ENCODE data around the gene C6orf52. TPM values are rescaled to one million over a fixed set of nuclear protein-coding genes. Genes with fewer than 3 reads are reported as not detected.

C6orf52 gene
- polyA plus RNA-seq, 1 donor from 2014 or later: 9.4 TPM

GRCh38 chr6:10684618-10685017, 9.8 kb downstream of the C6orf52 start:
- no peaks in the 10 kb centered on the region for H3K79me2 ChIP-seq (replicated peaks; ENCODE audit: insufficient read depth, low read length)
- H3K9ac ChIP-seq (ENCODE audit: low read length): no peak overlapping the region
- H4K20me1 ChIP-seq (ENCODE audit: insufficient read depth): no peaks in the 10 kb centered on the region
- no peak overlapping the region for H3K4me3 ChIP-seq (ENCODE audit: low read length)
- H3K4me2 ChIP-seq (ENCODE audit: low read length): no peak overlapping the region
- no peaks in the 10 kb centered on the region for H3K36me3 ChIP-seq (ENCODE audit: insufficient read depth, low read length)
- H2AFZ ChIP-seq (ENCODE audit: low read depth, low read length): no peak overlapping the region
- H3K27ac ChIP-seq (ENCODE audit: low read length): no peak overlapping the region
- H3K9me2 ChIP-seq (ENCODE audit: insufficient read depth, low read length): no peaks in the 10 kb centered on the region
- H3K9me3 ChIP-seq (ENCODE audit: low read length): no peaks in the 10 kb centered on the region
- no peaks in the 10 kb centered on the region for H3K27me3 ChIP-seq (ENCODE audit: insufficient read depth, low read depth, low read length)
- no peaks in the 10 kb centered on the region for H3F3A ChIP-seq (ENCODE audit: insufficient read depth, low read length, poor library complexity, severe bottlenecking)
- TF ChIP-seq REST (IDR thresholded peaks at IDR 0.05; ENCODE audit: borderline replicate concordance) (no peak), TAF1 (IDR thresholded peaks at IDR 0.05; ENCODE audit: low read depth) (no peak), SMC3 (conservative IDR thresholded peaks at IDR 0.05; ENCODE audit: poor library complexity) (no peak), MXI1 (conservative IDR thresholded peaks at IDR 0.05; ENCODE audit: poor library complexity, severe bottlenecking) (no peak), EZH2 (IDR thresholded peaks at IDR 0.05; ENCODE audit: borderline replicate concordance, insufficient read depth, low read length, poor library complexity, severe bottlenecking) (no peak), RAD21 (conservative IDR thresholded peaks at IDR 0.05) (no peak), EP300 (conservative IDR thresholded peaks at IDR 0.05; ENCODE audit: poor library complexity, severe bottlenecking) (no peak), CTCF (IDR thresholded peaks at IDR 0.05; ENCODE audit: poor library complexity, severe bottlenecking) (no peak), POLR2AphosphoS5 (IDR thresholded peaks at IDR 0.05) (no peak)

GRCh38 chr6:10682355-10682988, 11.9 kb downstream of the C6orf52 start:
- H4K20me1 ChIP-seq (ENCODE audit: insufficient read depth): no peaks in the 10 kb centered on the region
- H3K27ac ChIP-seq (ENCODE audit: low read length): no peak overlapping the region
- no peak overlapping the region for H3K9ac ChIP-seq (ENCODE audit: low read length)
- H3K9me2 ChIP-seq (ENCODE audit: insufficient read depth, low read length): no peaks in the 10 kb centered on the region
- H3F3A ChIP-seq (ENCODE audit: insufficient read depth, low read length, poor library complexity, severe bottlenecking): no peaks in the 10 kb centered on the region
- H3K79me2 ChIP-seq (replicated peaks; ENCODE audit: insufficient read depth, low read length): no peaks in the 10 kb centered on the region
- H3K4me3 ChIP-seq (ENCODE audit: low read length): no peak overlapping the region
- no peak overlapping the region for H3K4me2 ChIP-seq (ENCODE audit: low read length)
- no peaks in the 10 kb centered on the region for H3K27me3 ChIP-seq (ENCODE audit: insufficient read depth, low read depth, low read length)
- H3K9me3 ChIP-seq (ENCODE audit: low read length): no peaks in the 10 kb centered on the region
- H2AFZ ChIP-seq (ENCODE audit: low read depth, low read length): no peak overlapping the region
- H3K36me3 ChIP-seq (ENCODE audit: insufficient read depth, low read length): no peaks in the 10 kb centered on the region
- TF ChIP-seq CTCF (IDR thresholded peaks at IDR 0.05; ENCODE audit: poor library complexity, severe bottlenecking) (no peak), TAF1 (IDR thresholded peaks at IDR 0.05; ENCODE audit: low read depth) (no peak), POLR2AphosphoS5 (IDR thresholded peaks at IDR 0.05) (no peak), SMC3 (conservative IDR thresholded peaks at IDR 0.05; ENCODE audit: poor library complexity) (no peak), EP300 (conservative IDR thresholded peaks at IDR 0.05; ENCODE audit: poor library complexity, severe bottlenecking) (no peak), MXI1 (conservative IDR thresholded peaks at IDR 0.05; ENCODE audit: poor library complexity, severe bottlenecking) (no peak)
